HG03342 (cell line): ENCODE measurements around the gene SMIM26.
"Not testable (repeated sequence)": the region's sequence is repeated elsewhere in the genome, so short reads cannot be mapped to it uniquely, and the experiment has no call there.

Experiments
- ATAC-seq: cut with Tn5 transposase; IDR thresholded peaks from one replicate; pipeline ENCODE4 v1.9.1; 2021; ENCODE audit warnings: mild to moderate bottlenecking, moderate library complexity; ENCODE audit not compliant: unreplicated experiment

The SMIM26 gene

GRCh38 chr20:18566892-18567738, at the start of gene SMIM26:
Gene SMIM26, plus strand, starts transcription at chr20:18567432. Its CDS starts 47 bp downstream, at chr20:18567479.
- ATAC-seq: peak; percentile 99

GRCh38 chr20:18522066-18522465, 45.2 kb upstream of the SMIM26 start:
- ATAC-seq: not testable (repeated sequence)

DNA sequence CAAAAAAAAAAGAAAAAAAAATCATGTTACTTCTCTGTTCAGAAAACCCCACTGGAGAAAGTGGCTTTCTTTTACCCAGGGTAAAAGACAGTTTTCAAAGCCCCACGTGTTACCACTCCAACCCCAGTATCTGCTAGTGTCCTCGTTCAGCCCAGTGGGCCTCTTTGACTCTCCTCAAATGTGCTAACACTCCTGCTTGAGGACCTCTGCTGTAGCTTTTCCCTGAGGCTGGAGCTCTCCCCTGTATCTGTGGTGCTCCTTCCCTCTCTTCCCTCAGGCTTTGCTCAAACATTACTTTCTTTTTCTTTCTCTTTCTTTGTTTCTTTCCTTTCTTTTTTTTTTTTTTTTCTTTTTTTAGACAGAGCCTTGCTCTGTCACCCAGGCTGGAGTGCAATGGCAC, 44.2 kb upstream of the SMIM26 start:
- no peak for ATAC-seq

- ATAC-seq: no peak
Measured at GRCh38 chr20:18524646-18525045, 42.6 kb upstream of the SMIM26 start.

- ATAC-seq: not testable (repeated sequence)
Measured at GRCh38 chr20:18526761-18527160, 40.5 kb upstream of the SMIM26 start.

- no peak for ATAC-seq
Measured at GRCh38 chr20:18527339-18527738, 39.9 kb upstream of the SMIM26 start.

GRCh38 chr20:18527836-18528235, 39.4 kb upstream of the SMIM26 start:
- no peak for ATAC-seq

- no peak for ATAC-seq
Measured at GRCh38 chr20:18529041-18529440, 38.2 kb upstream of the SMIM26 start.

DNA sequence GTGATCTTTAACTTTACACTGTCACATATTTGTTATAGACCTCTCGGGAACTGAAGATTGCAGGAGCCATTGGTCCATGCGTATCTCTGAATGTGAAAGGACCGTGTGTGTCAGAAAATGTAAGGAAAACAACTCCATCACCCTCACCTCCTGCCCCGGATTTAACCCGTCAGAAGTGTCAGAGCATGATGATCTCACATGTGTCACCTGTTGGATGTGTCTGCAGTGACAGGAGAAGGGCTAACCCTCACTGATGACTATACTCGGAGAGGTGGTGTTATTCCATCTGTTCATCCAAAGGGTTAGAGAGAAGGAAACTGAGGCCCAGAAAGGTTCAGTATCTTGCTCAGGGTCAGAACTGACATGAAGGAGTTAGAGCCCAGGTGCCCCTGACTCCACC, 34.6 kb upstream of the SMIM26 start:
- ATAC-seq: no peak

- ATAC-seq: no peak
Measured at GRCh38 chr20:18533491-18533890, 33.7 kb upstream of the SMIM26 start.

DNA sequence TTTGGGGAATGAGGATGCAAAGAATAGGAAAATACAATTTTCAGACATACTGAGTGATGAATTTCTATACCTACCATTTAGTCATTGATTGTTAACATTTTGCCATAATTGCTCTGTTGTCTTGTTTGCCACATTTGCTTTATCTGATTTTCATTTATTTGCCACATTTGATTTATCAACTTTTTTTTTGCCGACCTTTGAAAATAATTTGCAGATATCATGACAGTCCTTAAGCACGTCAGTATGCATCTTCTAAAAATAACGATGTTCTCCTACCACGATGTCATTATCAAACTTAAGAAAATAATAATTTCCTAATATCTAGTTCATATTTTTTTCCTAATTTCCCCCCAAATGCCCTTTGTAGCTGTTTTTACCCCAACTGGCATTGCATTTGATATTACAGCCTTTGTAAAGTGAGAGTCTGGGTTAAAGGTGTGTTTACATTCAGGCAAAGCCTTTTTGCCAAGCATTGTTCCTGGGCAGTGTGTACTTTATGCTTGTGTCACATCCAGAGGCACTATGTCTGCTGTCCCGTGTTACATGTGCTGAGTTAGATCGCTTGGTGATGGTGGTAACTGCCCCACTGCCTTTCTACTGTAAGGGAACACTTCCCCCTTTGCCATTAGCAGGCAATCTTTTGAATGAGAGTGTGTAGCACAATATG, 33.1 kb upstream of the SMIM26 start:
- ATAC-seq: no peak

GRCh38 chr20:18537651-18538050, 29.6 kb upstream of the SMIM26 start:
- ATAC-seq: no peak

GRCh38 chr20:18541741-18542140, 25.5 kb upstream of the SMIM26 start:
- no peak for ATAC-seq

- no peak for ATAC-seq
Measured at GRCh38 chr20:18543216-18543615, 24.0 kb upstream of the SMIM26 start.

GRCh38 chr20:18543932-18544331, 23.3 kb upstream of the SMIM26 start:
- ATAC-seq: no peak

DNA sequence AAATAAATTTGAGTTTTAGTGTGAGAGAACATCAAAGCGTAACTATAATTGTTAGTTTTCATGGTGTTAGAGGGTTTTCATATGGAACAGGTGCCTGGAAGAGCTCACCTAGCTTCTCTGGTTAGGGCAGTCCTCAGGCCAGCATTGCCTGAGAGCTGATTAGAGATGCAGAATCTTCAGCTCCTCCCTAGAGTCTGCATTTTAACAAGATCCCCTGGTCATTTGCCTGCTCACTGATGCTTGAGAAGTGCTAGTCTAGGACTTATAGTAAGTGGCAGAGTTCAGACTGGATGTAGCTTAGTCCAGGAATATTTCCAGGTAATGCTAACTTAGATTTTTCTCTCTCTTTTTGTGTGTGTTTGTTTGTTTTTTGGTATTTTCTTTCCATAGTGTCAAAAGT, 21.7 kb upstream of the SMIM26 start:
- no peak for ATAC-seq

GRCh38 chr20:18548465-18548864, 18.8 kb upstream of the SMIM26 start:
- ATAC-seq: no peak

DNA sequence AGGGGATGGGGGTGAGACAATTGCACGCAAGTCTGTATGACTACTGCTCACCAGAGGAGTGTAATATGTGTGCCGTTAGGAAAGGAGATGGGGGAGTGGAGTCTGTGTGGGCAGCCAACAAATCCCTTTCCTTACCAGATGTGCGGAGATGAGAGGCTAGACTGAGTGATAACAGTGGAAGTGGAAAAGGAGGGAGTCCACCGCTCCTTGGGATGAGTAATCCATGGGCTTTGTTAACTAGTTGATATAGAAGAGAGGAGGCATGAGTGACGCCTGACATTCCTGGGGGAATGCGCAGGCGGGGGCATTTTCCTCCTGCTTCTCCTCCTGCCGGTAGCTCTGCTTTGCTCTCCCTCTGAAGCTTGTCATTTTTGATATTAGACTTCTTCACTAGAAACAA, 13.5 kb upstream of the SMIM26 start:
- ATAC-seq: no peak

DNA sequence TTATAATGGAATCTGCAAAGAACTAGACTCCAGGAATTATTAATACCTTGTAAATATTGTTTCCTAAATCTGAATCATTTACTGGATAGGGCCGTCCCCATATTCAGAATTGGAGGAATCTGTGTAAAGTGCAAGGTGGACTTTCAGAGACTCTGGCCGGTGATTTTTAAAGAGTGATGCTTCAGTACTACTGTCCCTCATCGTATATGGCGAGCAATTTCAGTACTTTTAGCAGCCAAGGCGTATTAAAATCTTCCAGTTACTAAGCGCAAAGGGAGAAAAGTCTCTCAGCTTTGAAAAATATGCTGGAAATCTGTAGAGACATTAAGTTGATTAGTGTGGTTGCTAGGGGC, 483 bp downstream of the SMIM26 start:
- peak; percentile 22 for ATAC-seq

- no peak for ATAC-seq
Measured at GRCh38 chr20:18571009-18571408, 3.8 kb downstream of the SMIM26 start.

GRCh38 chr20:18571578-18571977, 4.3 kb downstream of the SMIM26 start:
- no peak for ATAC-seq

DNA sequence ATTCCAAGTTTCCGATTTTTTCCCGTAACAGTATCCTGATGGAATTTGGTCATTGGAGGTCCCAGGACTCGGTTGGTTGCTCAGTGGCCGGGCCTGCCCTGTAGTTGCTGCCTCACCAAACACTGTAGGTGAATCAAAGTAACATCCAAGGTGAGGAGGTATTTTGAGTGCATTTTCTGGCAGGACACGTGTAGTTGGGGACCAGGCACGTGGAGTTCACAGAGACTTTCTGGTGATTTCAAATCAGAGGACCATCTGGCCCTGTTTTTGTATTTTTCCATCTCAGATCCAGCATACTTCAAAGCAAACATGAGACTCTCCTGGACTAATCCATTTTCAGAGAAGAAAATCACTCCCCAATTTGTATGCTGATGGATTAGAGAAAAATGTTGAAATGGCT, 10.7 kb downstream of the SMIM26 start:
- no peak for ATAC-seq
